ENCODE measurements around the gene PRCP.

Gene PRCP

GRCh38 chr11:82889133-82890001, 10.9 kb downstream of the PRCP start:
- no peak overlapping the region for H3K4me3 ChIP-seq (ENCODE audit: low read depth, low read length)

GRCh38 chr11:82883853-82884252, 16.4 kb downstream of the PRCP start:
- H3K4me3 ChIP-seq (ENCODE audit: low read depth, low read length): no peak overlapping the region
- no peak for TF ChIP-seq CTCF (IDR thresholded peaks at IDR 0.05; ENCODE audit: borderline replicate concordance, insufficient read depth, low read depth, low read length)

More at GRCh38 chr11:82889133-82890001, 10.9 kb downstream of the PRCP start:
- TF ChIP-seq CTCF (IDR thresholded peaks at IDR 0.05; ENCODE audit: borderline replicate concordance, insufficient read depth, low read depth, low read length): no peak

GRCh38 chr11:82874646-82875523, 25.3 kb downstream of the PRCP start:
- H3K4me3 ChIP-seq (ENCODE audit: low read depth, low read length): no peak overlapping the region
- no peak for TF ChIP-seq CTCF (IDR thresholded peaks at IDR 0.05; ENCODE audit: borderline replicate concordance, insufficient read depth, low read depth, low read length)

- H3K4me3 ChIP-seq (ENCODE audit: low read depth, low read length): no peak overlapping the region
- no peak for TF ChIP-seq CTCF (IDR thresholded peaks at IDR 0.05; ENCODE audit: borderline replicate concordance, insufficient read depth, low read depth, low read length)
These were observed 26.3 kb downstream of the PRCP start for GRCh38 chr11:82873919-82874333.

GRCh38 chr11:82872377-82873150, 27.7 kb downstream of the PRCP start:
- no peak for TF ChIP-seq CTCF (IDR thresholded peaks at IDR 0.05; ENCODE audit: borderline replicate concordance, insufficient read depth, low read depth, low read length)

GRCh38 chr11:82871646-82872045, 28.6 kb downstream of the PRCP start:
- no peak for TF ChIP-seq CTCF (IDR thresholded peaks at IDR 0.05; ENCODE audit: borderline replicate concordance, insufficient read depth, low read depth, low read length)
- H3K4me3 ChIP-seq (ENCODE audit: low read depth, low read length): no peak overlapping the region

More at GRCh38 chr11:82872377-82873150, 27.7 kb downstream of the PRCP start:
- no peak overlapping the region for H3K4me3 ChIP-seq (ENCODE audit: low read depth, low read length)

Data from GM12875 (cell line).